Muscle layer of duodenum (tissue), 2 donors: ENCODE results near the gene IGFBP2.
A peak's percentile ranks its signal among the peaks of the same experiment; 100 is the strongest.

Source experiments
- H3K27ac ChIP-seq: one replicate; pipeline ENCODE4 v1.7.0; 2013; ENCODE audit warnings: mild to moderate bottlenecking, low read length
- H3K27me3 ChIP-seq: one replicate; pipeline ENCODE4 v1.7.0; 2013; ENCODE audit warnings: low read depth, mild to moderate bottlenecking, control low read depth, low read length
- H3K36me3 ChIP-seq, 2 donors: one replicate each; pipeline ENCODE4 v1.7.0; 2013; ENCODE audit warnings: low read length in 2 of 2, control low read depth in 1 of 2, mild to moderate bottlenecking in 1 of 2; ENCODE audit not compliant: insufficient read depth in 2 of 2, control insufficient read depth in 1 of 2
- H3K4me1 ChIP-seq, 2 donors: one replicate each; pipeline ENCODE4 v1.7.0; 2013; ENCODE audit warnings: low read length in 2 of 2, mild to moderate bottlenecking in 2 of 2, control low read depth in 1 of 2, moderate library complexity in 1 of 2; ENCODE audit not compliant: insufficient read depth in 2 of 2, control insufficient read depth in 1 of 2
- H3K4me3 ChIP-seq, 2 donors: one replicate each; pipeline ENCODE4 v1.7.0; 2013; ENCODE audit warnings: low read length in 2 of 2, low read depth in 1 of 2, mild to moderate bottlenecking in 1 of 2
- H3K9me3 ChIP-seq, 2 donors: one replicate each; pipeline ENCODE4 v1.7.0; 2013; ENCODE audit warnings: low read length in 2 of 2, control low read depth in 1 of 2, mild to moderate bottlenecking in 1 of 2; ENCODE audit not compliant: control insufficient read depth in 1 of 2
- donor health status: healthy.

Gene IGFBP2

GRCh38 chr2:216633616-216634369 is 573 bp downstream of the IGFBP2 start:
- H3K4me3 ChIP-seq = peak overlapping the region; percentile 65 to 70
- H3K9me3 ChIP-seq = no peaks in the 10 kb centered on the region
- H3K27me3 ChIP-seq = peaks cover 5% of the 10 kb centered on the region
- H3K36me3 ChIP-seq = no peaks in the 10 kb centered on the region
- peaks cover 0 to 23% of the 10 kb centered on the region in 2 donors for H3K4me1 ChIP-seq
- peak overlapping the region; percentile 63 for H3K27ac ChIP-seq

- Histone ChIP-seq H3K4me3 (peak overlapping the region; percentile 65 to 70), H3K9me3 (no peaks in the 10 kb centered on the region), H3K4me1 (peaks cover 0 to 23% of the 10 kb centered on the region in 2 donors), H3K27ac (peak overlapping the region; percentile 76), H3K36me3 (no peaks in the 10 kb centered on the region), H3K27me3 (peaks cover 5% of the 10 kb centered on the region)
Measured at GRCh38 chr2:216634370-216635148, 1.3 kb downstream of the IGFBP2 start.

- H3K4me3 ChIP-seq = peak overlapping the region; percentile 65 to 70
- H3K27me3 ChIP-seq = peaks cover 5% of the 10 kb centered on the region
- H3K9me3 ChIP-seq = no peaks in the 10 kb centered on the region
- H3K27ac ChIP-seq = peak overlapping the region; percentile 76
- no peaks in the 10 kb centered on the region for H3K36me3 ChIP-seq
- peaks cover 0 to 23% of the 10 kb centered on the region in 2 donors for H3K4me1 ChIP-seq
Measured at GRCh38 chr2:216635171-216635570, 2.0 kb downstream of the IGFBP2 start.

GRCh38 chr2:216635701-216636550 is 2.7 kb downstream of the IGFBP2 start:
- Histone ChIP-seq H3K4me1 (peaks cover 0 to 23% of the 10 kb centered on the region in 2 donors), H3K27ac (peak overlapping the region; percentile 76), H3K27me3 (peaks cover 5% of the 10 kb centered on the region), H3K4me3 (peak overlapping the region; percentile 65 to 70), H3K9me3 (no peaks in the 10 kb centered on the region), H3K36me3 (no peaks in the 10 kb centered on the region)

GRCh38 chr2:216636551-216637450 is 3.6 kb downstream of the IGFBP2 start:
- Histone ChIP-seq H3K4me1 (peaks cover 0 to 23% of the 10 kb centered on the region in 2 donors), H3K27ac (peak overlapping the region; percentile 76), H3K4me3 (peak overlapping the region; percentile 28 to 31), H3K9me3 (no peaks in the 10 kb centered on the region), H3K36me3 (no peaks in the 10 kb centered on the region), H3K27me3 (peaks cover 5% of the 10 kb centered on the region)

GRCh38 chr2:216637472-216637871 is 4.3 kb downstream of the IGFBP2 start:
- Histone ChIP-seq H3K4me1 (peaks cover 0 to 23% of the 10 kb centered on the region in 2 donors), H3K9me3 (no peaks in the 10 kb centered on the region), H3K27me3 (peaks cover 5% of the 10 kb centered on the region), H3K4me3 (no peak overlapping the region), H3K27ac (peak overlapping the region; percentile 56), H3K36me3 (no peaks in the 10 kb centered on the region)

GRCh38 chr2:216643986-216644659 is 10.9 kb downstream of the IGFBP2 start:
- H3K27ac ChIP-seq = peak overlapping the region; percentile 17

GRCh38 chr2:216644842-216645635 is 11.8 kb downstream of the IGFBP2 start:
- Histone ChIP-seq H3K9me3 (no peaks in the 10 kb centered on the region), H3K27me3 (no peaks in the 10 kb centered on the region), H3K27ac (peak overlapping the region; percentile 17), H3K36me3 (no peaks in the 10 kb centered on the region), H3K4me3 (no peak overlapping the region), H3K4me1 (peaks cover 18 to 23% of the 10 kb centered on the region in 2 donors)

More at GRCh38 chr2:216643986-216644659, 10.9 kb downstream of the IGFBP2 start:
- no peaks in the 10 kb centered on the region for H3K9me3 ChIP-seq
- H3K27me3 ChIP-seq = no peaks in the 10 kb centered on the region
- no peak overlapping the region for H3K4me3 ChIP-seq
- H3K4me1 ChIP-seq = peaks cover 18 to 19% of the 10 kb centered on the region in 2 donors
- H3K36me3 ChIP-seq = no peaks in the 10 kb centered on the region

- Histone ChIP-seq H3K4me1 (peaks cover 18 to 23% of the 10 kb centered on the region in 2 donors), H3K4me3 (no peak overlapping the region), H3K36me3 (no peaks in the 10 kb centered on the region), H3K27me3 (no peaks in the 10 kb centered on the region), H3K9me3 (no peaks in the 10 kb centered on the region), H3K27ac (no peak overlapping the region)
Measured at GRCh38 chr2:216645636-216645950, 12.4 kb downstream of the IGFBP2 start.
